Measurements from ENCODE around the gene UTY.

UTY gene

GRCh38 chrY:13415556-13415955, 64.3 kb downstream of the UTY start:
- TF ChIP-seq CTCF (IDR thresholded peaks at IDR 0.05): no peak

GRCh38 chrY:13398876-13399275, 81.0 kb downstream of the UTY start:
- TF ChIP-seq CTCF (IDR thresholded peaks at IDR 0.05): no peak

- TF ChIP-seq CTCF (IDR thresholded peaks at IDR 0.05): no peak
These were observed 98.6 kb downstream of the UTY start for GRCh38 chrY:13381110-13381683.

GRCh38 chrY:13370868-13371800, 108.7 kb downstream of the UTY start:
- no peak for TF ChIP-seq CTCF (IDR thresholded peaks at IDR 0.05)

- no peak for TF ChIP-seq CTCF (IDR thresholded peaks at IDR 0.05)
These were observed 109.6 kb downstream of the UTY start for GRCh38 chrY:13370245-13370644.

GRCh38 chrY:13368513-13368845, 111.4 kb downstream of the UTY start:
- no peak for TF ChIP-seq CTCF (IDR thresholded peaks at IDR 0.05)

- no peak for TF ChIP-seq CTCF (IDR thresholded peaks at IDR 0.05)
These were observed 116.2 kb downstream of the UTY start for GRCh38 chrY:13363641-13364040.

Measured in LNCAP (cell line).